Natural killer cell (primary cell): ENCODE results near the gene ARSG. TPM values are rescaled to one million over a fixed set of nuclear protein-coding genes. Genes with fewer than 3 reads are reported as not detected.
A peak's percentile ranks its signal among the peaks of the same experiment; 100 is the strongest.
"Not testable (repeated sequence)": the region's sequence is repeated elsewhere in the genome, so short reads cannot be mapped to it uniquely, and the experiment has no call there.

Experiments used
- ATAC-seq, 3 donors: fragments of 150-1000 bp in 2 of 3; fragments of 200-7000 bp in 1 of 3; cut with Tn5 transposase; 1 replicate in 1 of 3; 2 replicates in 2 of 3; pipeline ENCODE4 v1.10.0; 2021; ENCODE audit warnings: mild to moderate bottlenecking in 2 of 3, moderate library complexity in 2 of 3
- DNase-seq, 2 donors: peaks; one replicate each; pipeline versions ENCODE4 v3.0.0 to v3.0.0-alpha.2; 2013 to 2021; ENCODE audit warnings: mixed read lengths in 1 of 2
- H3K27ac ChIP-seq: one replicate; pipeline ENCODE4 v1.5.1; 2013; ENCODE audit warnings: mild to moderate bottlenecking, low read length
- H3K27me3 ChIP-seq: one replicate; pipeline ENCODE4 v1.6.1; 2013; ENCODE audit warnings: low read length; ENCODE audit not compliant: control insufficient read depth, insufficient read depth
- H3K36me3 ChIP-seq: one replicate; pipeline ENCODE4 v1.6.1; 2013; ENCODE audit warnings: low read length; ENCODE audit not compliant: control insufficient read depth, insufficient read depth
- H3K4me1 ChIP-seq: one replicate; pipeline ENCODE4 v1.6.1; 2013; ENCODE audit warnings: low read length; ENCODE audit not compliant: control insufficient read depth, insufficient read depth
- H3K4me3 ChIP-seq: one replicate; pipeline ENCODE4 v1.5.1; 2013; ENCODE audit warnings: low read length
- H3K9me3 ChIP-seq: one replicate; pipeline ENCODE4 v1.6.1; 2013; ENCODE audit warnings: low read length; ENCODE audit not compliant: control insufficient read depth, insufficient read depth
- H3K27ac Mint-ChIP-seq, 2 donors: one replicate each; pipeline ENCODE4 v1.8.0; 2022; ENCODE audit warnings: mild to moderate bottlenecking in 2 of 2, mixed read lengths in 2 of 2, moderate library complexity in 1 of 2
- H3K27me3 Mint-ChIP-seq, 2 donors: one replicate each; pipeline ENCODE4 v1.8.0; 2022; ENCODE audit warnings: low read depth in 2 of 2, mixed read lengths in 2 of 2
- H3K36me3 Mint-ChIP-seq: one replicate; pipeline ENCODE4 v1.8.0; 2022; ENCODE audit warnings: mixed read lengths
- H3K4me1 Mint-ChIP-seq, 2 donors: one replicate each; pipeline ENCODE4 v1.8.0; 2022; ENCODE audit warnings: mixed read lengths in 2 of 2
- H3K4me3 Mint-ChIP-seq: one replicate; pipeline ENCODE4 v1.8.0; 2022; ENCODE audit warnings: mild to moderate bottlenecking, moderate library complexity, mixed read lengths
- H3K9me3 Mint-ChIP-seq, 2 donors: one replicate each; pipeline ENCODE4 v1.8.0; 2022; ENCODE audit warnings: mixed read lengths in 2 of 2
- WGBS: methylation state at CpG from one replicate; pipeline ENCODE4 v1.1.7; 2013; ENCODE audit warnings: missing lambda C conversion rate; ENCODE audit not compliant: insufficient coverage; 5-methylcytosine and 5-hydroxymethylcytosine counted together
- intact Hi-C: fragments of 100-400 bp; cut with micrococcal nuclease; formaldehyde crosslinking; loops from one replicate; pipeline ENCODE4 v1.14.2; 2022
- total RNA-seq, 4 donors: library from RNA; stranded (reverse); fragments of 120-200 nt in 1 of 4; gene quantifications; one replicate each; pipeline versions ENCODE4 v1.2.3 to v1.2.4, GENCODE V29; 2013 to 2022
- TF ChIP-seq, protein P1 (sequence below): fragments of 200-600 bp; IDR thresholded peaks from one replicate; pipeline ENCODE4 v1.8.0; 2022; ENCODE audit warnings: antibody characterized with exemption

The ARSG gene
- total RNA-seq, 3 donors from 2014 or later (not counting 1 experiment from before 2014, with no cell fraction given): 34.8 to 52.3 (median 39.3) TPM

- TF ChIP-seq, protein P1, sequence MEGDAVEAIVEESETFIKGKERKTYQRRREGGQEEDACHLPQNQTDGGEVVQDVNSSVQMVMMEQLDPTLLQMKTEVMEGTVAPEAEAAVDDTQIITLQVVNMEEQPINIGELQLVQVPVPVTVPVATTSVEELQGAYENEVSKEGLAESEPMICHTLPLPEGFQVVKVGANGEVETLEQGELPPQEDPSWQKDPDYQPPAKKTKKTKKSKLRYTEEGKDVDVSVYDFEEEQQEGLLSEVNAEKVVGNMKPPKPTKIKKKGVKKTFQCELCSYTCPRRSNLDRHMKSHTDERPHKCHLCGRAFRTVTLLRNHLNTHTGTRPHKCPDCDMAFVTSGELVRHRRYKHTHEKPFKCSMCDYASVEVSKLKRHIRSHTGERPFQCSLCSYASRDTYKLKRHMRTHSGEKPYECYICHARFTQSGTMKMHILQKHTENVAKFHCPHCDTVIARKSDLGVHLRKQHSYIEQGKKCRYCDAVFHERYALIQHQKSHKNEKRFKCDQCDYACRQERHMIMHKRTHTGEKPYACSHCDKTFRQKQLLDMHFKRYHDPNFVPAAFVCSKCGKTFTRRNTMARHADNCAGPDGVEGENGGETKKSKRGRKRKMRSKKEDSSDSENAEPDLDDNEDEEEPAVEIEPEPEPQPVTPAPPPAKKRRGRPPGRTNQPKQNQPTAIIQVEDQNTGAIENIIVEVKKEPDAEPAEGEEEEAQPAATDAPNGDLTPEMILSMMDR: no peak
- ATAC-seq (no peak), DNase-seq (no peak)
- Mint-ChIP-seq H3K27ac (peak overlapping the region in 1 of 2 donors; percentile 22), H3K4me1 (peaks cover 27 to 39% of the 10 kb centered on the region in 2 donors), H3K9me3 (no peaks in the 10 kb centered on the region), H3K36me3 (peaks cover 9% of the 10 kb centered on the region), H3K27me3 (no peaks in the 10 kb centered on the region), H3K4me3 (no peak overlapping the region)
- Histone ChIP-seq H3K4me1 (peaks cover 21% of the 10 kb centered on the region), H3K9me3 (no peaks in the 10 kb centered on the region), H3K36me3 (no peaks in the 10 kb centered on the region), H3K27me3 (no peaks in the 10 kb centered on the region), H3K27ac (no peak overlapping the region), H3K4me3 (no peak overlapping the region)
- intact Hi-C loops: no loop called here
- 88% methylated on average over 6 of the region's 6 CpGs for WGBS
Observed at GRCh38 chr17:68306819-68307218, 15.5 kb downstream of the ARSG start.

- Mint-ChIP-seq H3K4me3 (no peak overlapping the region), H3K36me3 (peaks cover 9% of the 10 kb centered on the region), H3K9me3 (no peaks in the 10 kb centered on the region), H3K27me3 (no peaks in the 10 kb centered on the region), H3K27ac (peak overlapping the region in 1 of 2 donors; percentile 22), H3K4me1 (peaks cover 26 to 39% of the 10 kb centered on the region in 2 donors)
- H3K9me3 ChIP-seq: no peaks in the 10 kb centered on the region
- H3K4me1 ChIP-seq: peaks cover 27% of the 10 kb centered on the region
- no peak overlapping the region for H3K4me3 ChIP-seq
- intact Hi-C loops: no loop called here
- TF ChIP-seq, protein P1: no peak
- 96% methylated on average over 8 of the region's 8 CpGs for WGBS
- H3K27me3 ChIP-seq: no peaks in the 10 kb centered on the region
- no peak for ATAC-seq
- DNase-seq: no peak
- H3K36me3 ChIP-seq: no peaks in the 10 kb centered on the region
- no peak overlapping the region for H3K27ac ChIP-seq
Observed at GRCh38 chr17:68307443-68307842, 16.1 kb downstream of the ARSG start.

DNA sequence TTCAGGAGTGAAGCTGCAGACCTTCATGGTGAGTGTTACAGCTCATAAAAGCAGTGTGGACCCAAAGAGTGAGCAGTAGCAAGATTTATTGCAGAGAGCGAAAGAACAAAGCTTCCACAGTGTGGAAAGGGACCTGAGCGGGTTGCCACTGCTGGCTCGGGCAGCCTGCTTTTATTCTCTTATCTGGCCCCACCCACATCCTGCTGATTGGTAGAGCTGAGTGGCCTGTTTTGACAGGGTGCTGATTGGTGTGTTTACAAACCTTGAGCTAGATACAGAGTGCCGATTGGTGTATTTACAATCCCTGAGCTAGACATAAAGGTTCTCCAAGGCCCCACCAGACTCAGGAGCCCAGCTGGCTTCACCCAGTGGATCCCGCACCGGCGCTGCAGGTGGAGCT, 17.2 kb downstream of the ARSG start:
- H3K27ac ChIP-seq, DNase-seq, H3K36me3 ChIP-seq, intact Hi-C loops, H3K4me3 ChIP-seq, ATAC-seq, H3K27me3 Mint-ChIP-seq, H3K9me3 ChIP-seq, H3K27me3 ChIP-seq, H3K36me3 Mint-ChIP-seq, H3K9me3 Mint-ChIP-seq: not testable (repeated sequence)
- Mint-ChIP-seq H3K27ac (peak overlapping the region in 1 of 2 donors; percentile 35), H3K4me3 (peak overlapping the region; percentile 31), H3K4me1 (peaks cover 31 to 46% of the 10 kb centered on the region in 2 donors)
- H3K4me1 ChIP-seq: peaks cover 37% of the 10 kb centered on the region
- WGBS: 100% methylated on average over 4 of the region's 7 CpGs

- peaks cover 31 to 52% of the 10 kb centered on the region in 2 donors for H3K4me1 Mint-ChIP-seq
- H3K27me3 Mint-ChIP-seq, H3K9me3 Mint-ChIP-seq, ATAC-seq, H3K36me3 ChIP-seq, H3K27me3 ChIP-seq, H3K27ac ChIP-seq, H3K27ac Mint-ChIP-seq, H3K4me3 ChIP-seq, DNase-seq, H3K4me3 Mint-ChIP-seq, H3K9me3 ChIP-seq, intact Hi-C loops, H3K36me3 Mint-ChIP-seq: not testable (repeated sequence)
- WGBS: 98% methylated on average over 28 of the region's 28 CpGs
- H3K4me1 ChIP-seq: peaks cover 44% of the 10 kb centered on the region
Observed at GRCh38 chr17:68309066-68309670, 17.9 kb downstream of the ARSG start.
